ENCODE measurements around the gene ADCY10.
"Not testable (repeated sequence)": the region's sequence is repeated elsewhere in the genome, so short reads cannot be mapped to it uniquely, and the experiment has no call there.

Gene ADCY10

GRCh38 chr1:167927046-167927754 lies 13.3 kb upstream of the ADCY10 start:
- DNase-seq, result no peak

DNA sequence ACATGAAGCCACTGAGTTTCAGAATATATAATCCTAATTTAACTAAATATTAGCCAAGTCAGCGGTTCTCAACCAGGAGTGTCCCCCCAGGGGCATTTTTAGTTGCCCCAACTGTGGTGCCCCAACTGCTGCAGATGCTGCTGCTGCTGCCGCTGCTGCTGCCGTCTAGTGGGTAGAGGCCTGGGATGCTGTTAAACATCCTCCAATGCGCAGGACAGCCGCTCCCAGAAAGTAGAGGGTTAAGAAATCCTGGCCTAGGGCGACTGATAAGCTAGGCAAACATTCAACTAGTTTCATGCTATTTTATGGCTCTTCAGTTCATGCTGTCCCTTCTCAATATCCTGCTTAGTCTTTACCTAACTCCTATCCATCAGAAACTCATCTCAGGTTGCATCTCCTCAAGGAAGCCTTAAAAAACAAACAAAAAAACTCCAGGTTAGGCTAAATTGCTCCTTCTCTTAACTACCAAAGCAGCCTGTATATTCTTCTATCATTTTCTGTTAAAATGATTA lies 12.6 kb upstream of the ADCY10 start:
- DNase-seq, result no peak

DNA sequence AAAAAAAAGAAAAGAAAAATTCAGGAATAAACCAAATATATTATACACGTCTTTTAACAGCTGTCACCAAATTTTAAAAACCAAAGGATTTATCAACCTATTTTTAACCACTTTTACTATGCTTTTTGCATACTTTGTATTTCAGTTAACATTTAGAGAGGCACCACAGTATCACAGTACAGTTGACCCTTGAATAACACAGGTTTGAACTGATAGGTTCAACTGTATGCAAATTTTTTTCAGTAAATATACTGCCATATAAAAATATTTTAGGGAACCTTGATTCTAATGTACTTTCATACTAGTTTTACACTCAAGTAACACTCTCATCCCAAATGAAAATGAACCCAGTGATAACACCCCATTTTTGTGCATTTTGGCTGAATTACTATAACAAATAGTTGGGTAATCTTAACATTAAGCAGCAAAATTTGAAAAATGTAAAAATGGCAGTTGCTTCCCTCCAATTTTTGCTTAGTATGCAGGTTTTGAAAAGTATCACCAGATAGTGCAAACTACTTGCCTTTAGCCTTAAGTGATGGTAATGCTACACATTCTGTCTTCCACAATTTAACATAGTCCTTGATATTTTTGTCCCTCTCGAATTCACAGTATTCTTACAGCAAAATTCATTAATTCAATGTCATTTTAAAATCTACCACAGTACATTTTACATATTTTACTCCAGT lies 10.8 kb upstream of the ADCY10 start:
- no peak for DNase-seq

DNA sequence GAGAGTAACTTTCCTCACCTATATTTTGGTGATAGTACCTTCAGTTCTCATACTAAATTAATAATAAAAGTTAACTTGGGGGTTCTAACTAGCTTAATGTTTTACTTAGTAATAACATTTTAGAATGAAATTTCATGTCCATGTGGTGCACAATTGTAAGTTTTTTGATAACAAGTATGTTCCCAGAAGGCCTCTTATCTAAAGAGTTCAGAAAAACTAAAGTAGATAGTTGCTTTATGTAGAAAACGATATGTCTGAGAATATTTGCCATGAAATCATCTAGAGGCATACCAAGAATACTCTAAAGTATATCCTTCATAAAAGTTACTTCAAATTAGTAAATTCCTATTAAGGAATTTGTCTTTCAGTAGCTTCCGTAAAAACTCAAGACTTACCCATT lies 10.2 kb upstream of the ADCY10 start:
- DNase-seq, result no peak

DNA sequence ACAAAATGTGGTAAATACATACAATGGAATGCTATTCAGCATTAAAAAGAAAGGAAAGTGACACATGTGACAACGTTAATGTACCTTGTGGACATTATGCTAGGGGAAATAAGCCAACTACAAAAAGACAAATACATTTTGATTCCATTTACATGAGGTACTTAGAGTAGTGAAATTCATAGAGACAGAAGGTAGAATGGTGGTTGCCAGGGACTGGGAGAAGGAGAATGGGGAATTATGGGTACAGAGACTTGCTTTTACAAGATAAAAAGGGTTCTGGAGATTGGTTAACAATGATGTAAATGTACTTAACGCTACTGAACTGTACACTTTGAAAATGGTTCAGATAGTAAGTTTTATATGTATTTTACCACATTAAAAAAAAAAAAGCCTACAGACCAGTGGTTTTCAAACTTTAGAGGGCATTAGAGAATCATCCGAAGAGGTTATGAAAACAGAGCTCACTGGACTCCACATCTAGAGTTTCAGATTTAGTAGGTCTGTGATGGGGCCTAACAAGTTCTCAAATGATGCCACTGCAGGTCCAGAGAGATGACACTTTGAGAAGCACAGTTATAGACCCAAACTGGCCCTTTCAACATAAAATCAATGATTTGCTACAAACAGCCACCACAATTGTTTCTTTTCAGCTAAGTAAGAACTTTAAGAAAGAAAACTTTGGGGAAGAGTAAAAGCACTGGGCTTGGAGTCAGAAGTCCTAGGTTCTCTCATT lies 9.6 kb upstream of the ADCY10 start:
- no peak for DNase-seq

DNA sequence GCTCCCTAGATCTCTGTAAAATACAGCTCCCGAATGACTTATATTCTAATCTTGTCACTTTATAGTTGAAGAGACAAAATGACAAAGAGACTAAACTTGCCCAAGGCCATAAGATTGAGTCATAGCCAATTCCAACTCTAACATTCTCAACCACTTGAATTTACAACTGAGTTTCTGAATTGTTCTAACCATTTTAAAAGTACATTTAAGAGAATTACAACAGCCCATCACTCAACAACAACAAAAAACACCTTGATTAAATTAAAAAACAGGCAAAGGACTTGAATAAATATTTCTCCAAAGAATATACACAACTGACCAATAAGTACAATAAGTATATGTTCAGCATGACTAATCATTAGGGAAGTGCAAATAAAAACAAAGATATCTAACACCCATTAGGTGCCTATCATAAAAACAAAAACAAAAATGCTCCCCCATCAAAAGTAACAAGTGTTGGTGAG lies 8.7 kb upstream of the ADCY10 start:
- DNase-seq, result no peak

DNA sequence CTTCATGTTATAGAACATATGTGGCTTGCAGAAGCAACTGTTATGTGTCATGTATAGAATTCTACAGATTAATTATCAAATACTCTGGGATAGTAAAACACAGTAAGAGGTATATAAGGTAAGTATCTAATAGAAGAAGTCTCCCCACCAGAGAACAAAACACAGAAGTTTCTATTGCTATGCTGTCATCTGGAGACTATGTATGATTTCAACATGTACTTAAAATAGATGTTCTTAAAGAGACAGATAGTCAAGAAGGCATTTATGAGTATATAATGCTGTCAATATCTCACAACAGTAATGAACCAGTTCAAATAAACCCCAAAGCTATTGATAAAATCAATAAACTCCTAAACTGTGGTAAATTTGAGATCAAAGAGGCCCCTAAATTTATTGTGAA lies 8.1 kb upstream of the ADCY10 start:
- no peak for DNase-seq

- no peak for DNase-seq
Measured at GRCh38 chr1:167916766-167917511, 3.0 kb upstream of the ADCY10 start.

DNA sequence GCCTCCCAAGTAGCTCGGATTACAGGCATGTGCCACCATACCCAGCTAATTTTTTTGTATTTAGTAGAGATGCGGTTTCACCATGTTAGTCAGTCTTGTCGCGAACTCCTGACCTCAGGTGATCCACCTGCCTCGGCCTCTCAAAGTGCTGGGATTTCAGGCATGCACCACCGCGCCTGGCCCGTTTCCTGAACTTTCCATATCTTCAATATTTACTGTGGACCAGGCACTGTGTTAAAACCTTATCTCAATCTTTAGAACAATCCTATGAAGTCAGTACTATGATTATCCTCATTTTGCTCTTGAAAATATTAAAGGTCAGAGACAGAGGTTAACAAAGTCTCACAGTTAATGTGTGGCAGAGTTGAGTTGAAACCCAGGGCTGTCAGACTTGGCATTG lies 1.6 kb upstream of the ADCY10 start:
- no peak for DNase-seq

DNA sequence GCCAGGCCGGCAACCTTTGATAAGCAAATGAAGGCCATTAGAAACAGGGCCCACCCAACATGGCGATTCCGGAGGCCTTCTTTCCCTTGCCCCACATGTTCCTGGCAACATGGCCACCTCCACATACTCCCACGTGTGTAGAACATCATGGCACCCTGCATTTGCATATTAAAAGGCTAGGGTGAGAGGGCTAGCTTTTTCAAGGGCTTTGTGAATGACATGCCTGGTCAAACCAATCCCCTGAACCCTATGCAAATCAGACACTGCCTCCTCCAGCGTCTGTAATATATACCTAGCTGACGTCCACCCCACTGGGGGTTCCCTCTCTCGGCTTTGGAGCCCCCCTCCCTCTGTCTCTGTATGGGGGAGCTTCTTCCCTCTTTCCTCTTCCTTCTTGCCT lies 1.6 kb downstream of the ADCY10 start:
- no peak for DNase-seq

DNA sequence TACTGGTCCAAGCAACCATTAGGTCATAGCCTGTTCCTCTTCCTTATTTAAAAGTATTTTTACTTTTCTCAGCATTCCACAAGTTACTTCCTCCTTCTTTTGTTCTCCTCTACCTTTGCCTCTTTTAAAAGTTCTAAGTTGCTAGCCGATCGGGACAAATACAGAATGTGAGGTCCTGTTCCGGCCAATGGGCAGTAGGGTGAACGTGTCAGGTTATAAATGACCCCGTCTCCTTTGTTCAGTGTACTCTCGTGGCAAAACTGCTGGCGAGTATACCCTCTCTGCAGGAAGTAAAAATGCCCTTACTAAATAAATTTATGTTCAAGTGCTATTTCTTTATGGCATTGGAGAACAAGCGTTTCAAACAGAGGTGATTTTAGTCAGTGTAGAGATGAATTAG lies 2.5 kb downstream of the ADCY10 start:
- DNase-seq, result no peak

DNA sequence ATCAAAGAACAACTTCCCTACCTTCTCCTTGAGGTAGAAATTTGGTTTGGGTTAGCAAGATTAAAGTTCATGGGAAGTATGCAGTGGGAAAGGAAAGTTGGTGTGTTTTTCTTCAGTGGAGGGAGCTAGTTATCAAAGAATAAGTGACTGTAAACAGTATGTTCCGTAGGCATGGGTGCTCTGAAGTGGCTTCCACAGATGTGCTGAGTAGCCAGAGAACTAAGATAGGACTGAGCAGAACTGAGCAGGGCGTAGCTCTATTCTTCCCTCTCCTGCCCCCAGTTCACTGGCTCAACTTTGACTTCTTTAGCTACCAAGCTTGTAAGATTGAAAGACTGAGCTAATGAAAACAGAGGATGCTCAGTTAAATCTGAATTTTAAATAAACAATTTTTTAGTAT lies 3.4 kb downstream of the ADCY10 start:
- DNase-seq, result no peak

- no peak for DNase-seq
Measured at GRCh38 chr1:167909691-167910180, 4.2 kb downstream of the ADCY10 start.

GRCh38 chr1:167905671-167906070 lies 8.3 kb downstream of the ADCY10 start:
- no peak for DNase-seq

DNA sequence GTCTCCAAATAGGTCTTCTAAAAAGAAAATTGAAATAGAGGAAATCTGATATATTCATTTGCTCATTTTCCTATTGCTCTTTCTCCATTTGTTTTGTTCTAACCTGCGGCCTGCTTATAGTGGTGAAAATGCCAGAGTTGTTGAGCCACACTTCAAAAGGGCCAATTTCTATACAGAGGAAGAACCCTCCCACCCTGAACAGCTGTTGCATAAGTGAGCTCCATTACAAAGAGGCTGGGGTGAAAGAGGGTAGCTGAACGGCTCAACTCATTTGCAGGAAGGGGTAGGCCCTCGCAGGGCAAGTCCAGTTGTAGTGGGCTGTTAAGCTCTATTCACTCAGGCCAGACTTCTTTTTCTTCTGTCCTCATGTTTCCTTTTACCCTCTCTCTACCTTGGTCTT lies 8.8 kb downstream of the ADCY10 start:
- DNase-seq, result no peak

- no peak for DNase-seq
Measured at GRCh38 chr1:167904652-167905130, 9.2 kb downstream of the ADCY10 start.

DNA sequence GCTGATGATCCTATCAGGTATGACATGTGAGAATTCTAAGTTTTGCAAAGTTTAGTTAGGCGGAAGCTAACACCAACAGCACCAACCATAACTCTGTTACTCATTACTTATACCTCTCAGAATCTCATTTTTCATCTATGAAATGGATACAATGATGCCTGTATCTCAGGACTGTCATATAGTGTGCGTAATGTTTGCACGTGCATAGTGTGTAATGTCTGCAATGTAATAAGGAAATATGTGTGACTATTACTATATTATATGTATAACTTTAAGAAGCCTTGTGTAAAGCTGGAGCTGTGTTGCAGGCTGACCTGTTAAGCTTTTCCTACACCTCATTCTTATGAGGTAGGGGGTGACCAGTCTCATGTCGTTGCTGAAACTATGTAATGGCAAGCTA lies 13.0 kb downstream of the ADCY10 start:
- DNase-seq, result no peak

GRCh38 chr1:167899253-167899681 lies 14.7 kb downstream of the ADCY10 start:
- no peak for DNase-seq

GRCh38 chr1:167898578-167899222 lies 15.2 kb downstream of the ADCY10 start:
- no peak for DNase-seq

- no peak for DNase-seq
Measured at GRCh38 chr1:167893798-167894197, 20.1 kb downstream of the ADCY10 start.

DNA sequence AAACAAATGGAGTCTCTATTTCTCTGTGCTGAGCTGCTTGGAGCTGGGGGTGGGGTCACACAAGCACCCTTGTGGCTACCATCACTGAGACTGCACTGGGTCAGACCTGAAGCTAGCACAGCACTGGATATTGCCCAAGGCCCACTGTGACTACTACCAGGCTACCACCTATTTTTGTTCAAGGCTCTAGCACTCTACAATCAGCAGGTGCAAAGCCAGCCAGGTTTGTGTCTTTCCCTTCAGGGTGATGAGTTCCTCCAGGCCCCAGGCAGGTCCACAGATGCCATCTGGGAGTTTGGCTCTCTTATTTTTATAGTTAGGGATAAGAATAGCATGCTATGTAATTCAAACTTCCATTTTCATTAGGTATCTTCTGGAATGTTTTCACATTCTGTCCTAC lies 23.5 kb downstream of the ADCY10 start:
- DNase-seq, result no peak

GRCh38 chr1:167887187-167887586 lies 26.7 kb downstream of the ADCY10 start:
- DNase-seq, result not testable (repeated sequence)
